IPS-18c (cell line): ENCODE measurements around the gene ARFIP1.
"Not testable (repeated sequence)": the region's sequence is repeated elsewhere in the genome, so short reads cannot be mapped to it uniquely, and the experiment has no call there.

ENCODE experiments used
- H3K4me3 ChIP-seq: 2 replicates; pipeline ENCODE4 v1.7.0; 2013; ENCODE audit warnings: low read depth, mild to moderate bottlenecking, low read length, moderate library complexity; ENCODE audit not compliant: insufficient read depth
- H3K9me3 ChIP-seq: one replicate; pipeline ENCODE4 v1.6.1; 2013; ENCODE audit warnings: mild to moderate bottlenecking, low read length, moderate library complexity; ENCODE audit not compliant: control insufficient read depth, insufficient read depth

The ARFIP1 gene

GRCh38 chr4:152819026-152819645 lies 39.4 kb downstream of the ARFIP1 start:
- Histone ChIP-seq H3K4me3 (no peak overlapping the region), H3K9me3 (peaks cover 5% of the 10 kb centered on the region)

GRCh38 chr4:152820073-152820472 lies 40.3 kb downstream of the ARFIP1 start:
- Histone ChIP-seq H3K4me3 (no peak overlapping the region), H3K9me3 (peaks cover 2% of the 10 kb centered on the region)

GRCh38 chr4:152822323-152822722 lies 42.6 kb downstream of the ARFIP1 start:
- H3K4me3 ChIP-seq, result no peak overlapping the region
- H3K9me3 ChIP-seq, result no peaks in the 10 kb centered on the region

GRCh38 chr4:152824561-152824960 lies 44.8 kb downstream of the ARFIP1 start:
- Histone ChIP-seq H3K9me3 (no peaks in the 10 kb centered on the region), H3K4me3 (no peak overlapping the region)

- Histone ChIP-seq H3K9me3 (no peaks in the 10 kb centered on the region), H3K4me3 (no peak overlapping the region)
Measured at GRCh38 chr4:152825336-152825735, 45.6 kb downstream of the ARFIP1 start.

- Histone ChIP-seq H3K9me3 (no peaks in the 10 kb centered on the region), H3K4me3 (no peak overlapping the region)
Measured at GRCh38 chr4:152828122-152828521, 48.4 kb downstream of the ARFIP1 start.

- H3K9me3 ChIP-seq, result no peaks in the 10 kb centered on the region
- no peak overlapping the region for H3K4me3 ChIP-seq
Measured at GRCh38 chr4:152831416-152831815, 51.7 kb downstream of the ARFIP1 start.

- Histone ChIP-seq H3K9me3 (peaks cover 2% of the 10 kb centered on the region), H3K4me3 (no peak overlapping the region)
Measured at GRCh38 chr4:152836936-152837335, 57.2 kb downstream of the ARFIP1 start.

- H3K9me3 ChIP-seq, H3K4me3 ChIP-seq: not testable (repeated sequence)
Measured at GRCh38 chr4:152839729-152840128, 60.0 kb downstream of the ARFIP1 start.

- Histone ChIP-seq H3K9me3 (peaks cover 2% of the 10 kb centered on the region), H3K4me3 (no peak overlapping the region)
Measured at GRCh38 chr4:152843481-152844090, 63.8 kb downstream of the ARFIP1 start.

GRCh38 chr4:152847376-152847775 lies 67.6 kb downstream of the ARFIP1 start:
- H3K9me3 ChIP-seq, result no peaks in the 10 kb centered on the region
- no peak overlapping the region for H3K4me3 ChIP-seq

GRCh38 chr4:152848508-152848907 lies 68.8 kb downstream of the ARFIP1 start:
- Histone ChIP-seq H3K9me3 (no peaks in the 10 kb centered on the region), H3K4me3 (no peak overlapping the region)

- Histone ChIP-seq H3K9me3 (no peaks in the 10 kb centered on the region), H3K4me3 (no peak overlapping the region)
Measured at GRCh38 chr4:152849350-152849749, 69.6 kb downstream of the ARFIP1 start.

- Histone ChIP-seq H3K9me3 (no peaks in the 10 kb centered on the region), H3K4me3 (no peak overlapping the region)
Measured at GRCh38 chr4:152850377-152850776, 70.6 kb downstream of the ARFIP1 start.

- no peak overlapping the region for H3K4me3 ChIP-seq
Measured at GRCh38 chr4:152851226-152851625, 71.5 kb downstream of the ARFIP1 start.

GRCh38 chr4:152853293-152853692 lies 73.5 kb downstream of the ARFIP1 start:
- Histone ChIP-seq H3K9me3 (no peaks in the 10 kb centered on the region), H3K4me3 (no peak overlapping the region)

More at GRCh38 chr4:152851226-152851625, 71.5 kb downstream of the ARFIP1 start:
- no peaks in the 10 kb centered on the region for H3K9me3 ChIP-seq

- not testable (repeated sequence) for H3K9me3 ChIP-seq, H3K4me3 ChIP-seq
Measured at GRCh38 chr4:152854016-152854415, 74.3 kb downstream of the ARFIP1 start.

- Histone ChIP-seq H3K4me3 (no peak overlapping the region), H3K9me3 (no peaks in the 10 kb centered on the region)
Measured at GRCh38 chr4:152856960-152857359, 77.2 kb downstream of the ARFIP1 start.

GRCh38 chr4:152858934-152859333 lies 79.2 kb downstream of the ARFIP1 start:
- no peak overlapping the region for H3K4me3 ChIP-seq

More at GRCh38 chr4:152858934-152859333, 79.2 kb downstream of the ARFIP1 start:
- H3K9me3 ChIP-seq, result no peaks in the 10 kb centered on the region
